HEK293 (cell line): Measurements from ENCODE around the gene RACK1.

Source experiments
- AEBP2 ChIP-seq: fragments of 450-650 bp; formaldehyde crosslinking; IDR thresholded peaks from 2 replicates; pipeline ENCODE4 v1.5.1; 2016; ENCODE audit warnings: missing biosample characterization, missing genetic modification characterization, borderline replicate concordance
- CTCF ChIP-seq: fragments of 450-650 bp; formaldehyde crosslinking; IDR thresholded peaks from 2 replicates; pipeline ENCODE4 v1.5.1; 2016; ENCODE audit warnings: missing biosample characterization, missing genetic modification characterization
- ELK4 ChIP-seq: IDR thresholded peaks from 2 replicates; pipeline ENCODE4 v1.6.1; 2011; ENCODE audit warnings: mild to moderate bottlenecking, low read depth, low read length, borderline replicate concordance
- GFI1B ChIP-seq: fragments of 450-650 bp; formaldehyde crosslinking; IDR thresholded peaks from 2 replicates; pipeline ENCODE4 v1.5.1; 2016; ENCODE audit warnings: missing biosample characterization, missing genetic modification characterization
- KLF16 ChIP-seq: fragments of 450-650 bp; formaldehyde crosslinking; IDR thresholded peaks from 2 replicates; pipeline ENCODE4 v1.5.1; 2017; ENCODE audit warnings: missing biosample characterization, missing genetic modification characterization
- MEIS1 ChIP-seq: sonication (generic); formaldehyde crosslinking; IDR thresholded peaks from 2 replicates; pipeline ENCODE4 v1.8.1; 2022; ENCODE audit warnings: missing genetic modification reagents, mild to moderate bottlenecking, borderline replicate concordance
- MYNN ChIP-seq: fragments of 450-650 bp; formaldehyde crosslinking; IDR thresholded peaks from 2 replicates; pipeline ENCODE4 v1.5.1; 2016; ENCODE audit warnings: missing biosample characterization, missing genetic modification characterization, borderline replicate concordance
- OSR2 ChIP-seq: fragments of 450-650 bp; formaldehyde crosslinking; IDR thresholded peaks from 2 replicates; pipeline ENCODE4 v1.5.1; 2016; ENCODE audit warnings: missing biosample characterization, missing genetic modification characterization
- SP3 ChIP-seq: fragments of 450-650 bp; formaldehyde crosslinking; IDR thresholded peaks from 2 replicates; pipeline ENCODE4 v1.5.1; 2016; ENCODE audit warnings: missing biosample characterization, missing genetic modification characterization
- ZBTB21 ChIP-seq: fragments of 450-650 bp; formaldehyde crosslinking; IDR thresholded peaks from 2 replicates; pipeline ENCODE4 v1.5.1; 2017; ENCODE audit warnings: missing biosample characterization, missing genetic modification characterization
- ZBTB48 ChIP-seq: fragments of 450-650 bp; formaldehyde crosslinking; IDR thresholded peaks from 2 replicates; pipeline ENCODE4 v1.5.1; 2016; ENCODE audit warnings: missing biosample characterization, missing genetic modification characterization
- ZBTB8A ChIP-seq: fragments of 450-650 bp; formaldehyde crosslinking; IDR thresholded peaks from 2 replicates; pipeline ENCODE4 v1.5.1; 2016; ENCODE audit warnings: missing biosample characterization, missing genetic modification characterization
- ZNF114 ChIP-seq: fragments of 450-650 bp; formaldehyde crosslinking; IDR thresholded peaks from 2 replicates; pipeline ENCODE4 v1.5.0; 2017; ENCODE audit warnings: missing biosample characterization, missing genetic modification characterization
- ZNF133 ChIP-seq: fragments of 450-650 bp; formaldehyde crosslinking; IDR thresholded peaks from 2 replicates; pipeline ENCODE4 v1.5.1; 2016; ENCODE audit warnings: missing biosample characterization, missing genetic modification characterization
- ZNF248 ChIP-seq: fragments of 450-650 bp; formaldehyde crosslinking; IDR thresholded peaks from 2 replicates; pipeline ENCODE4 v1.5.1; 2017; ENCODE audit warnings: missing biosample characterization, missing genetic modification characterization
- ZNF266 ChIP-seq: fragments of 450-650 bp; formaldehyde crosslinking; IDR thresholded peaks from 2 replicates; pipeline ENCODE4 v1.5.1; 2016; ENCODE audit warnings: missing biosample characterization, missing genetic modification characterization, low read depth
- ZNF274 ChIP-seq, 2 experiments: fragments of 200-500 bp in 1 of 2; fragments of 450-650 bp in 1 of 2; sonication (Bioruptor generic) in 1 of 2; formaldehyde crosslinking in 1 of 2; IDR thresholded peaks; 2 replicates each; pipeline versions ENCODE4 v1.5.1 to v1.6.1; 2014 to 2016; ENCODE audit warnings: borderline replicate concordance in 1 of 2, inconsistent platforms in 1 of 2, low read length in 1 of 2, missing biosample characterization in 1 of 2, missing genetic modification characterization in 1 of 2
- ZNF366 ChIP-seq: fragments of 450-650 bp; formaldehyde crosslinking; conservative IDR thresholded peaks from 2 replicates; pipeline ENCODE4 v1.5.1; 2016; ENCODE audit warnings: missing biosample characterization, missing genetic modification characterization
- ZNF416 ChIP-seq: fragments of 450-650 bp; formaldehyde crosslinking; IDR thresholded peaks from 2 replicates; pipeline ENCODE4 v1.5.1; 2016; ENCODE audit warnings: missing biosample characterization, missing genetic modification characterization
- ZNF449 ChIP-seq: fragments of 450-650 bp; formaldehyde crosslinking; IDR thresholded peaks from 2 replicates; pipeline ENCODE4 v1.5.1; 2017; ENCODE audit warnings: missing biosample characterization, mild to moderate bottlenecking, missing genetic modification characterization, moderate library complexity
- ZNF544 ChIP-seq: fragments of 450-650 bp; formaldehyde crosslinking; IDR thresholded peaks from 2 replicates; pipeline ENCODE4 v1.5.0; 2017; ENCODE audit warnings: missing biosample characterization, missing genetic modification characterization
- ZNF596 ChIP-seq: fragments of 450-650 bp; IDR thresholded peaks from 2 replicates; pipeline ENCODE4 v1.5.0; 2018; ENCODE audit warnings: missing biosample characterization, mild to moderate bottlenecking, missing genetic modification characterization, moderate library complexity
- ZNF654 ChIP-seq: fragments of 450-650 bp; formaldehyde crosslinking; IDR thresholded peaks from 2 replicates; pipeline ENCODE4 v1.5.1; 2016; ENCODE audit warnings: low read depth, missing biosample characterization, missing genetic modification characterization
- ZNF791 ChIP-seq: fragments of 450-650 bp; formaldehyde crosslinking; IDR thresholded peaks from 2 replicates; pipeline ENCODE4 v1.5.1; 2016; ENCODE audit warnings: missing biosample characterization, missing genetic modification characterization
- ZNF837 ChIP-seq: fragments of 450-650 bp; formaldehyde crosslinking; IDR thresholded peaks from 2 replicates; pipeline ENCODE4 v1.5.1; 2016; ENCODE audit warnings: missing biosample characterization, missing genetic modification characterization
- ZNF843 ChIP-seq: fragments of 450-650 bp; formaldehyde crosslinking; IDR thresholded peaks from 2 replicates; pipeline ENCODE4 v1.5.1; 2016; ENCODE audit warnings: missing biosample characterization, missing genetic modification characterization
- ZSCAN23 ChIP-seq: fragments of 450-650 bp; formaldehyde crosslinking; IDR thresholded peaks from 2 replicates; pipeline ENCODE4 v1.5.1; 2016; ENCODE audit warnings: missing biosample characterization, missing genetic modification characterization
- ZSCAN4 ChIP-seq: fragments of 450-650 bp; formaldehyde crosslinking; IDR thresholded peaks from 2 replicates; pipeline ENCODE4 v1.5.1; 2017; ENCODE audit warnings: missing biosample characterization, missing genetic modification characterization
- TF ChIP-seq, protein P1 (sequence below): fragments of 450-650 bp; formaldehyde crosslinking; IDR thresholded peaks from 2 replicates; pipeline ENCODE4 v1.5.1; 2016; ENCODE audit warnings: missing biosample characterization, missing genetic modification characterization
- TF ChIP-seq, protein P2 (sequence below): fragments of 450-650 bp; formaldehyde crosslinking; IDR thresholded peaks from 2 replicates; pipeline ENCODE4 v1.5.1; 2016; ENCODE audit warnings: missing biosample characterization, missing genetic modification characterization

RACK1 gene

GRCh38 chr5:181187500-181188213 is 56.0 kb downstream of the RACK1 start (continued):
- TF ChIP-seq ZNF133 (tag by site-specific recombination) (no peak), ZNF416 (tag by site-specific recombination) (no peak), ZNF366 (tag by site-specific recombination) (peak; percentile 50; the same call in 1 of the 2 replicates), AEBP2 (tag by site-specific recombination) (no peak), GFI1B (tag by site-specific recombination) (no peak), ELK4 (no peak), CTCF (tag by site-specific recombination) (peak; percentile 84), ZNF248 (tag by site-specific recombination) (no peak), OSR2 (tag by site-specific recombination) (no peak), KLF16 (no peak; the same call in 1 of the 2 replicates), ZNF266 (tag by site-specific recombination) (no peak), ZBTB21 (no peak), ZNF544 (no peak), ZNF274 (IDR thresholded peaks at IDR 0.05; ENCODE audit: low read length) (no peak), ZNF274 (tag by site-specific recombination; IDR thresholded peaks at IDR 0.05; ENCODE audit: borderline replicate concordance) (no peak), SP3 (tag by site-specific recombination) (peak; percentile 11; the same call in 1 of the 2 replicates), ZNF114 (tag by site-specific recombination) (no peak), MYNN (tag by site-specific recombination) (no peak; the same call in 1 of the 2 replicates), ZNF791 (no peak), MEIS1 (CRISPR knock-in tag) (no peak), ZBTB48 (tag by site-specific recombination) (no peak), ZNF843 (tag by site-specific recombination) (no peak), ZNF837 (tag by site-specific recombination) (no peak), ZNF449 (peak; percentile 39; the same call in 1 of the 2 replicates), ZBTB8A (tag by site-specific recombination) (peak; percentile 90), ZNF654 (no peak), ZSCAN4 (tag by site-specific recombination) (no peak), ZNF596 (tag by site-specific recombination) (0 out of 2 replicates have a peak, but pooled peaks have one; percentile 32), ZSCAN23 (tag by site-specific recombination) (no peak)
- TF ChIP-seq, protein P1, sequence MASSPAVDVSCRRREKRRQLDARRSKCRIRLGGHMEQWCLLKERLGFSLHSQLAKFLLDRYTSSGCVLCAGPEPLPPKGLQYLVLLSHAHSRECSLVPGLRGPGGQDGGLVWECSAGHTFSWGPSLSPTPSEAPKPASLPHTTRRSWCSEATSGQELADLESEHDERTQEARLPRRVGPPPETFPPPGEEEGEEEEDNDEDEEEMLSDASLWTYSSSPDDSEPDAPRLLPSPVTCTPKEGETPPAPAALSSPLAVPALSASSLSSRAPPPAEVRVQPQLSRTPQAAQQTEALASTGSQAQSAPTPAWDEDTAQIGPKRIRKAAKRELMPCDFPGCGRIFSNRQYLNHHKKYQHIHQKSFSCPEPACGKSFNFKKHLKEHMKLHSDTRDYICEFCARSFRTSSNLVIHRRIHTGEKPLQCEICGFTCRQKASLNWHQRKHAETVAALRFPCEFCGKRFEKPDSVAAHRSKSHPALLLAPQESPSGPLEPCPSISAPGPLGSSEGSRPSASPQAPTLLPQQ (tag by site-specific recombination) = peak; percentile 99
- TF ChIP-seq, protein P2, sequence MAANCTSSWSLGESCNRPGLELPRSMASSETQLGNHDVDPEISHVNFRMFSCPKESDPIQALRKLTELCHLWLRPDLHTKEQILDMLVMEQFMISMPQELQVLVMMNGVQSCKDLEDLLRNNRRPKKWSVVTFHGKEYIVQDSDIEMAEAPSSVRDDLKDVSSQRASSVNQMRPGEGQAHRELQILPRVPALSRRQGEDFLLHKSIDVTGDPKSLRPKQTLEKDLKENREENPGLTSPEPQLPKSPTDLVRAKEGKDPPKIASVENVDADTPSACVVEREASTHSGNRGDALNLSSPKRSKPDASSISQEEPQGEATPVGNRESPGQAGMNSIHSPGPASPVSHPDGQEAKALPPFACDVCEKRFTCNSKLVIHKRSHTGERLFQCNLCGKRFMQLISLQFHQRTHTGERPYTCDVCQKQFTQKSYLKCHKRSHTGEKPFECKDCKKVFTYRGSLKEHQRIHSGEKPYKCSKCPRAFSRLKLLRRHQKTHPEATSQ (tag by site-specific recombination) = no peak; the same call in 1 of the 2 replicates
